ENCODE measurements around the gene CD300E.
"Not testable (repeated sequence)": the region's sequence is repeated elsewhere in the genome, so short reads cannot be mapped to it uniquely, and the experiment has no call there.

The CD300E gene

GRCh38 chr17:74597069-74597790, 26.3 kb downstream of the CD300E start:
- no peak for DNase-seq

- DNase-seq = no peak
Measured at GRCh38 chr17:74595037-74595750, 28.3 kb downstream of the CD300E start.

- DNase-seq = no peak
Measured at GRCh38 chr17:74592087-74592990, 31.2 kb downstream of the CD300E start, which contains the start of gene CD300LD. Gene CD300LD, minus strand, starts transcription at chr17:74592283. Its CDS starts 81 bp downstream, at chr17:74592202.

- no peak for DNase-seq
Measured at GRCh38 chr17:74591503-74591902, 32.0 kb downstream of the CD300E start.

GRCh38 chr17:74585711-74586110, 37.8 kb downstream of the CD300E start:
- no peak for DNase-seq

GRCh38 chr17:74584292-74585060, 39.1 kb downstream of the CD300E start:
- no peak for DNase-seq

- no peak for DNase-seq
Measured at GRCh38 chr17:74582633-74583032, 40.9 kb downstream of the CD300E start.

GRCh38 chr17:74579900-74580299, 43.6 kb downstream of the CD300E start:
- no peak for DNase-seq

- no peak for DNase-seq
Measured at GRCh38 chr17:74578979-74579378, 44.6 kb downstream of the CD300E start.

- DNase-seq = no peak
Measured at GRCh38 chr17:74574489-74575142, 48.9 kb downstream of the CD300E start.

GRCh38 chr17:74573635-74574034, 49.9 kb downstream of the CD300E start:
- not testable (repeated sequence) for DNase-seq

- no peak for DNase-seq
Measured at GRCh38 chr17:74573169-74573568, 50.4 kb downstream of the CD300E start.

GRCh38 chr17:74571621-74572270, 51.8 kb downstream of the CD300E start:
- DNase-seq = no peak

- peak; percentile 10 for DNase-seq
Measured at GRCh38 chr17:74569020-74570003, 54.2 kb downstream of the CD300E start.

GRCh38 chr17:74568106-74568873, 55.2 kb downstream of the CD300E start:
- DNase-seq = no peak

- DNase-seq = no peak
Measured at GRCh38 chr17:74567397-74567796, 56.1 kb downstream of the CD300E start, which contains the start of gene CD300H. Gene CD300H, minus strand, starts transcription at chr17:74567509.

- no peak for DNase-seq
Measured at GRCh38 chr17:74566132-74566753, 57.3 kb downstream of the CD300E start.

- no peak for DNase-seq
Measured at GRCh38 chr17:74565126-74565525, 58.4 kb downstream of the CD300E start.

GRCh38 chr17:74563358-74563757, 60.2 kb downstream of the CD300E start:
- no peak for DNase-seq

Data from NCI-H510A treated with DMSO at 0.1 percent for 48 hours (cell line).